GM18526 (cell line): ENCODE results near the gene WIPF2.
A peak's percentile ranks its signal among the peaks of the same experiment; 100 is the strongest.

Experiments used
- POLR2A ChIP-seq: IDR thresholded peaks from 3 replicates; pipeline ENCODE4 v1.6.1; 2011; ENCODE audit not compliant: insufficient read length; ENCODE audit errors: extremely low read depth

WIPF2 gene

DNA sequence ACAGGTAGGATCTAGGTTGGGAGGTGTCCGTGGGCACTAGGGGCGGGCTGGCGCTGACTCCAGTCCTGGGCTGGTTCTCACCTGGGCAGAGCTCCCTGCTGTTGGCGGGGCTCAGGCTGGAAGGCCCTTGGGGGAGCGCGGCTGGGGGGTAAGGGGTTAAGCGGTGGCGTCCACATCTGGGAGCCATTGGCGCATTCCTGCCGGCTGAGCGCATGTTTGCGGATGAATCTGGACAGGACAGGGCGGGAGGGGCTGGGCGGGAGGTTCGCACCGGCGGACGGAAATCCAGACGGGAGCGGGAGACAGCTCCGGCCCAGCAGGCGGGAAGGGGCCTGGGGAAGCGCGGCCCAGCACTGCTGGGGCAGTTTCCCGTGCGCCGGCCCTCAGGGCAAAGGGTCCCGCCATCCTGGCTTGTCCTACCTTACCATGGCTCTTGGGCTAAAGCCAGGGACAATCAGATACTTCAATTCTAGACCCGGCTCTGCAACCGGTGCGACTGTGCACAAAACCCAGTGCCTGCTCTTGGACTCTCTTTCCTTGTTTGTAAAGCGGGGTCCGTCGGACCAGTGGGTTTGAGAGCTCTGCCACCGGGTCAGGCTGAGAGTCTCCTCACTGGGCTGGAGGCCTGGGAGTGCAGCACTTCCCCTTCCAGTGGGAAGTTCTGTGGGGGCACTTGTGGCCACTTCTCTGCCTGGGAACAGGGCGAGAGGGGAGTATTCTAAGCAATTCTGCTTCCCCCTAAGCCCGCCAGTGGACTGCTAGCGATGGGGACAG, 97.7 kb downstream of the WIPF2 start:
- TF ChIP-seq POLR2A, result no peak

DNA sequence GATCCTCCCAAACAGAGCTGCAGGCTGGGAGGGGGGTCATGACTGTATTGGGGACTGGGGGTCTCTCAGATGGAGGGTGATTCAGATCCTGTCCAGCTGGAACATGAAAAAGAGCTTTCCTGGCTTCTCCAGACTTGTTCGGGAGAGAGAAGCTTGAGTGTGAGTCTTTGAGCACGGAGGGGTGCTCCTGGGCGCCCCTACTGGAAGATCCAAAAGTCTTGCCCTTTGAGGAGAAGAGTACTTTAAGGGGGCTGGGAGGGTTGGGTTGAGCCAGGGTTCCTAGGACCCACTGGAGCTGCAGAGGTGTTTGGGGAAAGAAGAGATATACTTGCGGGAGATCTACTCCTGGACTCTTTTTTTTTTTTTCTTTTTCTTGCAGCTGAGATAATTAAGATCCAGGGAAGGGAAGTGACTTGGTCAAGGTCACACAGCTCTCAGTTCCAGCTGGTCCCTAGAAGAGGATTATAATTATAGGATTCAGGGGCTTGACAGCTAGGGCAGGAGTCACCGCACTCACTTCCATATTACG, 98.3 kb downstream of the WIPF2 start:
- no peak for TF ChIP-seq POLR2A

DNA sequence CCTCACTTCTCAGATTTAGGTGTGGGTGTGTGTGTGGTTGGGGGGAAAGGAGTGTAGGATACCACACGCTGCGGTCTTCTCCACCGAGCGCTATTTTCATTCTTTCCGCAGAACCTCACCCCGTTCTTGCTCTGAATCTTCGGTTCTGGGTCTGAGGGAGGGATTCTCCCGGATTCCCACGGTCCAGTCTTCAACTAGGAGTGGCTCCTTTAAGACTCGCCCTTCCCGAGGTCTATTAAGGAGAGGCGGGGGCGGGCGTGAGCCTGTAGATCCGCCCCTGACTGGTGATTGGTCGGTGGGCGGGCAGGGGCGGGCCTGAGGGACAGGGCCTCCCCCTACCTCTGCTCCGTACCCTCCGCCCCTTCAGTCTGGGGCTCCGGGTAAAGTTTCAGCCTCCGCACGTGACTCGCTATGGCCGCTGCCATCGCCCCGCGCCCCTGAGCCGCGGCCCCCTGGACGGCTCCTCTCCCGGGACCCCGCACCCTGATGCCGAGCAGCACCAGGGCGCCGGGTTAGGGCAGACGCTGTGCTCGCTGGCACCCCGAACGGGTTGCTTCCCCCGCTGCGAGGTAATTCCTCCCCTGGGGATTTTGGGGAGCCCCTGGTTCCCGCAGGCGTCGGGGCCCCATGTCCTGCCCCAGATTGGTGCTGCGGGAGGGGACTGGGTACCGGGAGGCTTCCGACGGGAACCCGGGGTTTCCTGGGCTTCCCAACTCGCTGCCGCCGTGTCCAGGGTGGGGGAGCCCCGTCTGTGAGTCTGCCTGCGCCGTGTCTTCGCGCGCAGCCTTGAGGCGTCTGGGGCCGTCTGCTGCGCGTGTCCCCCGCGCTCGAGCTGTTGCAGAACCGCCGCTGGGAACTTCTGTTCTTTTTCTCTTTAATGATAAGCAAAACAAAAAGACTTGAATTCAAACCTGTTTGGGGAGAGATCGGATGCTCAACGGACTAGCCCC, 99.1 kb downstream of the WIPF2 start:
- peak; percentile 76 for TF ChIP-seq POLR2A

DNA sequence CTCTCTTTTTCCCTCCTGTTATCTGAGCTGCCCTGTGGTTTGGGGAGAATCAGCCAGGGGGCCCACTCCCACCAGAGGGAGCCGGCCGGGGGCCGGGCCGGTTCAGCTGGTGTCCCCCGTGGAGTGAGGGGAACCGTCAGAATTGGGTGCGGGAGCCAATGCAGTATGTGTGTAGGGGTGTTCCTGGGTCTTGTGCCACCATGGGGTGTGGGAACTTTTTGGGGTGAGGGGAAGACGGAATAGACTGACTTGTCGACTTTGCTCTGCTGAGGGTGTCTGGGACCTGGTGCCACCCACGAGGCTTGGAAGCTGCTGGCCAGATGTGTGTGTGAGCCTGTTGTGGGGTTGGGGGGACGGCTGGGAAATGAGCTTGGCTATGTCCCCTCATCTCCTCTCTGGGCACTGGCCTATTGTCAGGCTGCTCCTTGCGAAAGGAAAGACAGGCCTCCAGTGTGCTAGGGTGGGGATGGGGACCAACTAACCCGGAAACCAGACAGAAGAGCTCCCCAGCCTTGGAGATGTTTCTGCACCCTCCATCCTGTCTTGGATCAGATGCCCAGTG, 99.8 kb downstream of the WIPF2 start:
- no peak for TF ChIP-seq POLR2A

DNA sequence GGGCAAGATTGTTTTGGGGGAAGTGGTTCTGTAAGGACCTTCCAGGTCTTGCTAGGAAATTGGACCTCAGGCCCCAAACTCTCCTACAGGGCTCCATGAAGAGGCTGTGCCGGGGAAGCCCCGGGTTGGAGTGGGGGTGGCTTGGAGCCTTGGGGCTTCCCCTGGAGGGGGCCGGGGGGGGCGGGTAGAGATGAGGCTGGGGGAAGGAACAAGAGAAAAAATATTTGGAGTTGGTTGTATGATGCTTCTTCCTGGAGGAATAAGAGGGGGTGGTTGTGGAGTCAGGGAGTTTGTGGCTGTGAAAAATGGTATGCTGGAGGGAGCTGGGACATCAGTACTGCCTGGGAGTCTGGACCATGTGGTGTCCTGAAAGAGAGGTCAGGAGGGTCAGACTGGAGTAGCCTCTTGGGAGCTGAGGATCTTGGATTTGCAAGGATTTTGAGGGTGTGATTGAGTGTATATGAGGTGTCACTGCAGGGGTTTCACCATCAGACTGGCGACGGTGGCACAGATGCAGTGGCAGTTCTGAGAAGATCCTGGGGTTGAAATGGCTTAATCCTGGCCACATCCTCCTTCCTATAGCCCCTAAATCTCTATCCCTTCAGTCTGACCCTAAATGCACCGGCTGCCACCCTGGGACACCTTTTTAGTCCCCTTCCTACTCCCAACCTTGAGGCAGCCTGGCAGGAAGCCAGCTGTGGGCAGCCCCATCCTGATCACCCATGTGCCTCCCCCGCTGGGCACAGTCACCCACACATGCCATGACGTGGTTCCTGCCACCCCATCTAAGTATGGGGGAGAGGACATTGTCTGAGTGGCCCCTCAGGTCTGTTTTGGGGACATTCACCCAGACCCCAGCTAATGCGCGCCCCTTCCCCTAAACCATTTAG, 100.8 kb downstream of the WIPF2 start:
- TF ChIP-seq POLR2A, result no peak

DNA sequence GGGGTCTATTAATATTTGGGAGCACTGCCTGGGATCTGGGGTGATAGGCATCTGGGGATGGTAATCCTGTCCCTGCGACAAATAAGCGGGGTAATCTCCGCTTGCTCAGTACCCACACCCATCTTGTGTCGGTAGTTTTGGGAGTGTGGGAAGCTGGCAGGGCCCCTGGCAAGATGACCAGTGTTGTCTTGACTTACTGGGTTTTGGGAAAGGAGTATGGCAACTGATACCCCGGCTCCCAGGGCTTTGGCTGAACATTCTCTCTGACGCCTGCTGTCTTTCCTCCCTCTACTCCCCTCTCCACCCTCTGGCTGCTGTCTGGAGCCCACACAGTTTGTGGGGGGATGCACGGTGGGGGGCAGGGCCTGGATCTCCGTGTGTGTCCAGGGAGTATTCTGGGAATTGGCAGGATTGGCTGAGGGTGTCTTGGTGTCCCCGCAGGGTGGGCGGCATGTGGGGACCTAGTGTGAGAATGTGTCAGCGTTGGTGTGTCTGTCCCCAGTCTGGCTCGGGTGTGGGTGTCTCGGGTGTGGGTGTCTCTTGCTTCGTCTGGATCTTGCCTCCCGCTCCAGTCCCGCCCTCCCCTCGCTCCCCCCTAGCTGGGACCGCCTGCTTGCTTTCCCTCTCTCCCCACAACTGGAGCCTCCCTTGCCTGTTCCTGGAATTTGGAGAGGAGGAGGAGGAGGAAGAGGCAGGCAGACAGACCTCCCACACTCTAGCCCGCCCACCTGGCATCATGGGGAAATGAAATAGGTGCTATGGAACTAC, 101.8 kb downstream of the WIPF2 start:
- TF ChIP-seq POLR2A, result no peak

DNA sequence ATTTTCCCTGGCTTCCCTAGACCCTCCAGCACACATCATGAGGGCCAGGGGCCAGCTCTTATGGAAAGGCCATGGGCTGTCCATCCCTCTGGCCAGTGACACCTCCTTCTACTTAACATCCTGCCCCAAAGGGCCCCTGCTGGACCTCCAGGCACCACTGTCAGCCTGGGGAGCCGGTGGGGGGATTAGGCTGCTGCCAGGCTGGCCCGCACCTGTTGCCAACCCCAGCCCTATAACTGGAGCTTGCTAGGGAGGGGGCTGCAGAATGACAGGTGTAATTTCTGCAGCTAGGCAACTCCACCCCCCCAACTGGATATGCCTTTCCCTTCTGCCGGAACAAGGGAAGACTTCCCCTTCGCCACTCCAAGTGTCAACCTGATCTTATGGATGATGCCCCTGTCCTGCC, 102.4 kb downstream of the WIPF2 start:
- TF ChIP-seq POLR2A, result no peak

DNA sequence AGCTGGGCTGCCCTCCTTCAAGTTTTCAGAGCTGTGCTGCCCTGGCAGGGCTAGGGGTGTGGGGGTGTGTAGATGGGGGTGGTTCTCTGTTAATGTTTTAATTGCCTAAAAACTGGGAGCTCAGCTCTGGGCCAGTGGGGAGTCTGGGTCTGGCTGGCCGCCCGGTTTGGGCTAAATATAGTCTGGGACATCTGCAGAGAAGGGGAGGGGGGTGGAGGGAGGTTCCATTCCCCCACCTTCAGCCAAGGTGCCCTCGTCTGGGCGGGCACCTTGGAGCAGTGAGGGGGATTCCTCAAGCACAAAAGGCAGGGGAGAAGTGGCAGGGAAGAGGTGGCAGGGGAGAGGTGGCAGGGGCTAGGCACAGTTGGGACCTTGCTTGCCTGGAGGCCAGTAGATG, 102.9 kb downstream of the WIPF2 start:
- no peak for TF ChIP-seq POLR2A

DNA sequence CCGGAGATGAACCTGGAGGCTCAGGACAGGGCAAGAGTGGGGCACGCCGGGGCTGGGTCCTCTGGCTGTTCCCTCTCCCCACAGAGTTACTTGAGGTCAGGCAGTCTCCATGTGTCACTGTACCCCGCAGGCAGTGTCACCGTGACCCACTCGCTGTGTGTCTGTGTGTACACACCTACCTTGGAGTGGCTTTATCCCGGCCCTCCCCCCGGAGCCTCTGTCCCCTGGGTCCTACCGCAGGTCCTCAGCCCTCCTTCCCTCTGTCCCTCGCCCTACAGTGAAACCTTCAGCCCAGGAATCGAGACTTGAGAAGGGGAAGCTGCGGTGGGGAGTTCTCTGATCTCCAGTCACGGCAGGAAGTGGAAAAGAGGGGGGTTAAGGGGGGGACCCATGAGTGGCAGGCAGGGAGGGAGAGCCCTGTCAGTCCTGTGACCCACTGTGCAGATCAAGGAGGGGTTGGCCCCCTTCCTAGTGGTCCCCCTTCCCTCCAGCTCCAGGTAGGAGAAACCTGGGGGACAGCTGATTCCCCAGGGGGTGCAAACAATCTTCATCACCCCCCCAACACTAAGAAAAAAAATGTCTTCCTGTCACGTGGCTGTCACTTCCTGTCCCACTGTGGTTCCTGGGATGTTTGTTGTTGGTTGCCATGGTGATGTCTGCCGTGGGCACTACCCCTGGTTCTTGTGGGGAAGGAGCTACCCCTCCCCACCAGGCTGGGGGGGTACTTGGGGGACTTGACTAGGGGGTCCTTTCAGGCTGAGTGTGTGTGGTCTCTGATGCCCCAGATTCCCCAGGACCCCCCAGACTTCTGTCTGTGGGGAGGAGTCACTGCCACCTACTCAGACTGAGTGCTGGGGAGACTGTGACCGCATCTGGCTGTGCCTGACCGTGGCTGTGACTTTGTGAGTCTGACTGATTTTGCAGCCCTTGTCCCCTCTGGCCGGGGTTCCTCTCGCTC, 103.5 kb downstream of the WIPF2 start:
- peak; percentile 61 for TF ChIP-seq POLR2A

DNA sequence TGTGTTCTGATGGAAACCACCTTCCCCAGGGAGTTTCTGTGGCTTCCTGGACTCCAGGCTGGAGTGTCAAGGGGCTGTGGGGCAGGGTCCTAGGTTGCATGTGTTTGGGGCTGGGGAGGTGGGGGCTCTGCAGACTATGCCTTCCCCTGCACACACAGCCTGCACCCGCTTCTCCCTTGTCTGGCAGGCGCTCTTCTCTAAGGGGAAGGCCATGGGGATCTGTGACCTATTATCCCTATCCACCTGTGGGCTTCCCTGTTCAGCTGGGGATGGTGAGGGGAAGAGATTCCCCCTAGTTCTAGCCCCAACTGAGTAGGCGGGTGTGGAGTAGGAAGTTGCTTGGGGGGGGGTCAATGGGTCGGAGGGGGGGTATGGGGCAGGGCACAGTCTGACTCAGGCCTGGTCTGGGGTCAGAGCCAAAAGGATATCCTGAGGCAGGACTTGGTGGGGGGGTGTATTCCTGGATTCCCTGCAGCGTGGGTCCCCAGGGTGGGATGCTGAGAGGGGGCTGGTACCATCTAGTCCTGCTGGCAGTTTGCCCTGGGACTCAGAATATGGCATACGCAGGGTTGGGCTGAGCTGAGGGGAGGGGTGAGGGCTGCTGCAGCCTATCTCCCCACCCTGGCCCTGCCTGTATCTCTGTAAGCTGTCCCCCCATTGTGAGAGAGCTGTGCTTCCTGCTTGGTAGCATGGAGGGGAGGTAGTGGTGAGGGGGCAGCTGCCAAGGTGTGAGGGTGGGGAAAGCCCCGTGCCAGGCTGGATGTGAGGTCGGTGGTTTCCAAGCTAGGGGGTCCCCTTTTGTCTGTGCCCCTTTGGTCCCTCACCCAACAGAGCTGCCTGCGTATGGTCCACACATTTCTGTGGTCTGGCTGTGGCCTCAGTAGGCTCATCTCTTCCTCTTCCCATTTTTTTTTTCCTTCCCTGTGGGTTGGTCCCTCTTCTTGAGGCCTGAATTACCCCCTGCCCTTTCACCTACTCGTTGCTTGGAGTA, 104.6 kb downstream of the WIPF2 start:
- TF ChIP-seq POLR2A, result no peak

DNA sequence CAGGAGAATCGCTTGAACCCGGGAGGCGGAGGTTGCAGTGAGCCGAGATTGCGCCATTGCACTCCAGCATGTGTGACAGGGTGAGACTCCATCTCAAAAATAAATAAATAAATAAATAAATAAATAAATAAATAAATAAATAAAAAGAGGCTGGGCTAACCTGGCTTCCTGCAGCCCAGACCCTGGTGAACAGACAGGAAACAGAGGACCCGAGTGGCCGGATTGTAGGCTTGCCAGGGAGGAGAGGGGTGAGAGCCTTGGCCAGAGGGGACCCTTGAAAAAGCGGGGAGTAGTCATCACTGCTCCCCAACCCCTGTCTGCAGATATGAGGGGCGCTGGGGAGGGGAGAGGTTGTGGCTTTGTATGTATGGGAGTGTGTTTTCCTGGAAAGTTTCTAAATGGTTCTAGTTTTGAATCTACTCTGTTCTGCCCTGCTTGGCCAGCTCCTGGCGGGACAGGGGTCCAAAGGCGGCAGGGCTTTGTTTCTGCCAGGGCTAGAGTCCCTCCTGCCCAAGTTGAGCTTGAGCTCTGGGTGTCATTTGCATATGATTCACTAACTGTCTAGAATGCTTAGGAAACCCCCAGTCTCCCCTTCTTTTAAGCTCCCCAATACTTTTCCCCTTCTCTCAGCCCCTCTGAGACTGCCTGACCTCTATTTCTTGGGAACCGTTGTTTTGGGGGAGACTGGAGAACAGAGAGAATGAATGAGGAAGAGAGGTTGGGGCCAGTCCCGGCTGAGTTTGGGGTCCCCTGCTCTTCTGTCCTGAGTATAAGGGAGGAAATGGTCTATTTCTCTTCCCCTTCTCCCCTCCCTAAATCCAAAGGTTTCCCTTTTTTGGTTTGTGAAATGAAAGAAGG, 106.3 kb downstream of the WIPF2 start:
- peak; percentile 34 for TF ChIP-seq POLR2A
